HL-60 (cell line): ENCODE measurements around the gene PHLPP1.

Source experiments
- DNase-seq, 2 experiments: peaks; one replicate each; pipeline ENCODE4 v3.0.0-alpha.2; 2010 to 2020; ENCODE audit warnings: low read depth in 1 of 2, low spot score in 1 of 2
- H3K27ac ChIP-seq: fragments of 250-450 bp; sonication (Bioruptor Pico); replicated peaks from 2 replicates; pipeline ENCODE4 v1.5.1; 2020; ENCODE audit warnings: mild to moderate bottlenecking, moderate library complexity
- H3K27me3 ChIP-seq: fragments of 250-450 bp; sonication (Bioruptor Pico); 2 replicates; pipeline ENCODE4 v1.5.1; 2021; ENCODE audit warnings: mild to moderate bottlenecking, moderate library complexity; ENCODE audit not compliant: insufficient read depth, poor library complexity, severe bottlenecking
- H3K4me3 ChIP-seq: replicated peaks from 2 replicates; pipeline ENCODE4 v1.5.1; 2011; ENCODE audit warnings: mild to moderate bottlenecking, control low read depth, low read length; ENCODE audit not compliant: insufficient read depth
- CTCF ChIP-seq: IDR thresholded peaks from one replicate; pipeline ENCODE4 v1.5.1; 2011; ENCODE audit warnings: low read length, control low read depth, inconsistent platforms; ENCODE audit not compliant: insufficient read depth
- GABPA ChIP-seq: IDR thresholded peaks from 2 replicates; pipeline ENCODE4 v1.6.1; 2012; ENCODE audit warnings: low read depth
- POLR2AphosphoS5 ChIP-seq: IDR thresholded peaks from 2 replicates; pipeline ENCODE4 v1.6.1; 2012; ENCODE audit warnings: low read depth
- SPI1 ChIP-seq: IDR thresholded peaks from 2 replicates; pipeline ENCODE4 v1.6.1; 2012; ENCODE audit warnings: low read depth, mild to moderate bottlenecking, borderline replicate concordance
- TF ChIP-seq, protein P1 (sequence below): IDR thresholded peaks from 2 replicates; pipeline ENCODE4 v1.6.1; 2012; ENCODE audit warnings: low read depth; ENCODE audit not compliant: insufficient replicate concordance

Gene PHLPP1

GRCh38 chr18:62797329-62797728 is 82.0 kb downstream of the PHLPP1 start:
- H3K4me3 ChIP-seq: no peak overlapping the region
- no peak overlapping the region for H3K27ac ChIP-seq
- DNase-seq: peak in 1 of 2 experiments; percentile 74
- no peak for TF ChIP-seq GABPA
- TF ChIP-seq CTCF: no peak
- TF ChIP-seq, protein P1, sequence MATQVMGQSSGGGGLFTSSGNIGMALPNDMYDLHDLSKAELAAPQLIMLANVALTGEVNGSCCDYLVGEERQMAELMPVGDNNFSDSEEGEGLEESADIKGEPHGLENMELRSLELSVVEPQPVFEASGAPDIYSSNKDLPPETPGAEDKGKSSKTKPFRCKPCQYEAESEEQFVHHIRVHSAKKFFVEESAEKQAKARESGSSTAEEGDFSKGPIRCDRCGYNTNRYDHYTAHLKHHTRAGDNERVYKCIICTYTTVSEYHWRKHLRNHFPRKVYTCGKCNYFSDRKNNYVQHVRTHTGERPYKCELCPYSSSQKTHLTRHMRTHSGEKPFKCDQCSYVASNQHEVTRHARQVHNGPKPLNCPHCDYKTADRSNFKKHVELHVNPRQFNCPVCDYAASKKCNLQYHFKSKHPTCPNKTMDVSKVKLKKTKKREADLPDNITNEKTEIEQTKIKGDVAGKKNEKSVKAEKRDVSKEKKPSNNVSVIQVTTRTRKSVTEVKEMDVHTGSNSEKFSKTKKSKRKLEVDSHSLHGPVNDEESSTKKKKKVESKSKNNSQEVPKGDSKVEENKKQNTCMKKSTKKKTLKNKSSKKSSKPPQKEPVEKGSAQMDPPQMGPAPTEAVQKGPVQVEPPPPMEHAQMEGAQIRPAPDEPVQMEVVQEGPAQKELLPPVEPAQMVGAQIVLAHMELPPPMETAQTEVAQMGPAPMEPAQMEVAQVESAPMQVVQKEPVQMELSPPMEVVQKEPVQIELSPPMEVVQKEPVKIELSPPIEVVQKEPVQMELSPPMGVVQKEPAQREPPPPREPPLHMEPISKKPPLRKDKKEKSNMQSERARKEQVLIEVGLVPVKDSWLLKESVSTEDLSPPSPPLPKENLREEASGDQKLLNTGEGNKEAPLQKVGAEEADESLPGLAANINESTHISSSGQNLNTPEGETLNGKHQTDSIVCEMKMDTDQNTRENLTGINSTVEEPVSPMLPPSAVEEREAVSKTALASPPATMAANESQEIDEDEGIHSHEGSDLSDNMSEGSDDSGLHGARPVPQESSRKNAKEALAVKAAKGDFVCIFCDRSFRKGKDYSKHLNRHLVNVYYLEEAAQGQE: no peak
- TF ChIP-seq SPI1: no peak
- TF ChIP-seq POLR2AphosphoS5: no peak
- H3K27me3 ChIP-seq: no peaks in the 10 kb centered on the region

- no peak overlapping the region for H3K27ac ChIP-seq
- TF ChIP-seq POLR2AphosphoS5 (no peak), SPI1 (no peak), GABPA (no peak), CTCF (no peak)
- TF ChIP-seq, protein P1: no peak
- no peak for DNase-seq
- no peaks in the 10 kb centered on the region for H3K27me3 ChIP-seq
- H3K4me3 ChIP-seq: no peak overlapping the region
These were observed 84.6 kb downstream of the PHLPP1 start for GRCh38 chr18:62799977-62800376.

DNA sequence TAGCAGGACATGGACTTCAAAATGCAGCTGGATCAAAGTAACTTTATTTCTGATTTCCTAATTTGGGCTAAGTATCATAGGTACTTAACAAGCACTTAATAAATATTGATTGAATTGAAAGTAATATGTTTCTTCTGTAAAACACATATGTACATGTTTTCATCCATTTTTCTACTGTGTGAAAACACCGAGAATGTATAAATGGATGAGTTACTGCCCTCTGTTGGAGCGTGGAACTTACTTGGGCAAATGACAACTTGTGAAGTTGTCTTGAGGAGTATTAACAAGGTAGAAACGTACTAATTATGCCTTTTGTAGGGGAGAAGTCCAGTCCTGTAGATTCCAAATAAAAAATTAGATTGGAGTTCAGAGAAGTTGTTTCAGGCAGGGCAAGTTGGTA is 87.2 kb downstream of the PHLPP1 start:
- Histone ChIP-seq H3K27ac (no peak overlapping the region), H3K27me3 (no peaks in the 10 kb centered on the region), H3K4me3 (no peak overlapping the region)
- no peak for TF ChIP-seq SPI1
- no peak for TF ChIP-seq GABPA
- no peak for TF ChIP-seq CTCF
- TF ChIP-seq, protein P1: no peak
- TF ChIP-seq POLR2AphosphoS5: no peak
- no peak for DNase-seq
